Neural progenitor cell (in vitro differentiated cells): ENCODE measurements around the gene MTRR.

ENCODE experiments used
- CTCF ChIP-seq: fragments of 200-600 bp; sonication (generic); IDR thresholded peaks from 2 replicates; pipeline ENCODE4 v1.5.1; 2017; ENCODE audit warnings: antibody characterized with exemption, mild to moderate bottlenecking
- EZH2phosphoT487 ChIP-seq: fragments of 200-600 bp; sonication (generic); IDR thresholded peaks from 2 replicates; pipeline ENCODE4 v1.6.1; 2017; ENCODE audit warnings: antibody characterized with exemption

GRCh38 chr5:7884491-7885267, 15.7 kb downstream of the MTRR start:
- no peak for TF ChIP-seq CTCF
- TF ChIP-seq EZH2phosphoT487, result no peak
